SW 1271 (cell line): Measurements from ENCODE around the gene SLC28A3.

ENCODE experiments used
- DNase-seq, 2 experiments: peaks; one replicate each; lab custom pipeline; 2025; lab: John Stamatoyannopoulos, UW

The SLC28A3 gene

DNA sequence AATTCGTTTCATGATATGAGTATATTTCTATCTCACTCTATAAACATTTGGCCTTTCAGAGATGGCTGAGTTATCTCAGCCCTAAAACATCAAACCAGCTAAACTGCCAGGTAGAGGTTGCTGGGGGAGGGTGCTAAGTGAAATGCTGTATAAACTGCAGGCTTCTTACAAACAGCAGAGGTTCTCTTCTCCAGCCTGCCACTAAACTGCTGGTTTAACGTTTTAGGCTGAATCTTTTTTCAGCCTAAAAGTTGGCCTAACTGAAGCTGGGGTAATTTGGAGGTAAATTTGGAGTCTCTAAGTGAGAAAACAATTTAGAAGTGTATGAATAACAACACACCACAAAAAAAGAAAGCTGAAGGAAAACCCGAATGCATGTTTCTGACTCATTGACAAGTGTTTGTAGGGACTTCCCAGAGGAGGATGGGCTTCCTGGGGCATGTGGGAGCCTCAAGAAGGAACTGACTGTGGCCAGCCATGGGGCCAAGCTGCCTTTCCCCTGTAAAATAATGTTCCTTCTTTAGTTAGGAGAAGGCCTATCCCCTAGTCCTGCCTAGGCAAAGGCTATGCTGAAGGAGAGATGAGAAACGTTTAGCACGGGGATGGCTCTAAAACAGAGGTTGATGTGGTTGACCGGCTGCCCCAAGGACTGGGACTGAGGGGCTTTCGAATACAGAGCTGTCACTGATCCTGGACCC, 44.3 kb downstream of the SLC28A3 start:
- no peak for DNase-seq

GRCh38 chr9:84294241-84294950, 46.2 kb downstream of the SLC28A3 start:
- no peak for DNase-seq

DNA sequence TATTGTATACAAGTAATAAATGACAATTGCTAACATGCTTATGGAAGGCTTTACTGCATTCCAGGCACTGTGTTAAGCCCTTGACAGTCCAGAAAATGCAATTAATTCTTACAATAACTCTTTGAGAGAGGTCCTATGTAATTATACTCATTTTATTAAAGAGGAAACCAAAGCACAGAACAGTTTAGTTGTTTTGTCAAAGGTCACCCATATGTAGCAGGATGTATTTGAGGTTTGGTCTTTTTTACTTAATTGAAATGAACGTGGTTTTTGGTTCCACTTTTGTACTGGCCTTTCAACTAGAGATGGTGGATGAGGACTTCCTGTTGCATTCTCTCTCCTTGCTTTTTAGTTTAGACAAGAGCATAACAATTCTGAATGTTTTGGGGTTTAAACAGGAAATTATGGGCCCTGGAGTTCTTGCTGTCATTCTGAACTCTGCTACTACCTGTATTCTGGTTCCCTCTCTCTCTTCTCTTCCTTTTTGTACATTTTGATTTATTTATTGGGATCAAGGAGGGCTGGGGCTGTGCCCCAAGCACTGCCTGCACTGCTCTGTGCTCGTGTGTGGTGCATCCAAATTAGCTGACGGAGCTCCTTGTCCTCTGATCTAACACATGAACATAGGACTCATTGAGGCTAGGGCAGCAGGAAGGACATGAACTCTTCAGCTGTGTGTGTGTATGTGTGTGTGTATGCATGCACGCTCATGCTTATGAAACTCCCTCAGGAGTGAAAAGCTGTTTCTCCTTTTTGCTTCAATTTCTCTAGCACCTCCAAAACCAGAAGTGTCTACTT, 47.4 kb downstream of the SLC28A3 start:
- no peak for DNase-seq

- DNase-seq, result no peak
These were observed 55.2 kb downstream of the SLC28A3 start for GRCh38 chr9:84285381-84285780.

GRCh38 chr9:84283946-84284345, 56.6 kb downstream of the SLC28A3 start:
- DNase-seq, result no peak

DNA sequence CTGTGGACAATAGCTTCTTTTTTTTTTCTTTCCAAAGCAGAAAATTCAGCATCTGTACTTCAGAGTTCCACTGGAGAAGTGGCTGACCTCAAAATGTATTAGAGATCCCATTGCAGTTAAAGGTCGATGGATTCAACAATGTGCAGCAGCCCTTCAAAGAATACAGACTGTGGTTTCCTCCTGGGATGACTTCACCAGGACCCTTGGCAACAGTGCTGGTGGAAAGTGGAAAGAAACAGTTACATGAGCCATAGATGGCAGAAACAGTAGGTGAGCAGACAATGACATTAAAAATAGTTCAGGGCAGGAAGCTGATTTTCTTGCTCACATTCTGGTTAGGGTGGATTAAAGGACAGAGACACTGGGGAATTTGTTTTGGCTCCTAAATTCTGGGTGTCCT, 62.4 kb downstream of the SLC28A3 start:
- no peak for DNase-seq

DNA sequence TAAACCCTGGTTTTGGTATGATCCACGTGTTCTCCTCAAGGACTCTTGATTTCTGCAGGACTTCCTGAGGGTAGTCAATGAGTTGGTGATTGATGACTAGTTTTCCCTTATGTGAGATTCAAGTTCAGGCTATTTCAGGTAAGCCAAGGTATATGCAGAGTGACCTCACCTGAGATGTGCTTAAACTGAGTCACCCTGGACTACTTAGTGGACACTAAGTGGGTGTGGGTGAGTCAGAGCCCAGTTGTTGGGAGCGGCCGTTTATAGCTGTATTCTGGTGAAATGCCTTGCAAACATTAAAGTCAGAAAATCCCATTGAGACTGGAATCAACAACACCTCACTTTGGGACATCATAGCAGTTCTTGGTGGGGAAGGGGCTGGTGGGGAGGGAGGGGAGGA, 62.9 kb downstream of the SLC28A3 start:
- no peak for DNase-seq

- DNase-seq, result no peak
These were observed 63.8 kb downstream of the SLC28A3 start for GRCh38 chr9:84276741-84277140.

GRCh38 chr9:84271921-84272556, 68.5 kb downstream of the SLC28A3 start:
- DNase-seq, result no peak

DNA sequence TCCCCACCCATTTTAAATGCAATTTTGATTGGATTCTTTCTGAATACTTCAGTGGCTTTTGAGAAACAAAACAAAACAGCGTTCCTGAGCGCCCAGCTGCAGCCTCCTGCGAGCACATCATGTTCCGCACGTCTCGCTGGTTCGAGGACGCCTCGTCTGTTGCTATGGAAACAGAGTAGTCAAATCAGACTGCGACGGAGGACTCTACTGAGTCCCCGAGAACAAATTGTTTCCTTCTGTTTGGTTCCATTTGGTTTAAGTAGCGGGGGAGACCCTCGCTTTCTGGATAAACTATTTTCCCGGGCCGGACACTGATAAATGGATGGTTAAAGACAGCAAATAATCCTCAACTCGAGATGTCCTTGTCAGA, 69.0 kb downstream of the SLC28A3 start:
- DNase-seq, result no peak

GRCh38 chr9:84270847-84271530, 69.6 kb downstream of the SLC28A3 start:
- no peak for DNase-seq

- no peak for DNase-seq
These were observed 74.4 kb downstream of the SLC28A3 start for GRCh38 chr9:84266087-84266561.

- DNase-seq, result no peak
These were observed 76.1 kb downstream of the SLC28A3 start for GRCh38 chr9:84264307-84265029.

- peak; percentile 46 to 74 for DNase-seq
These were observed 79.3 kb downstream of the SLC28A3 start for GRCh38 chr9:84261070-84261746.

- DNase-seq, result no peak
These were observed 82.2 kb downstream of the SLC28A3 start for GRCh38 chr9:84258371-84258770.

DNA sequence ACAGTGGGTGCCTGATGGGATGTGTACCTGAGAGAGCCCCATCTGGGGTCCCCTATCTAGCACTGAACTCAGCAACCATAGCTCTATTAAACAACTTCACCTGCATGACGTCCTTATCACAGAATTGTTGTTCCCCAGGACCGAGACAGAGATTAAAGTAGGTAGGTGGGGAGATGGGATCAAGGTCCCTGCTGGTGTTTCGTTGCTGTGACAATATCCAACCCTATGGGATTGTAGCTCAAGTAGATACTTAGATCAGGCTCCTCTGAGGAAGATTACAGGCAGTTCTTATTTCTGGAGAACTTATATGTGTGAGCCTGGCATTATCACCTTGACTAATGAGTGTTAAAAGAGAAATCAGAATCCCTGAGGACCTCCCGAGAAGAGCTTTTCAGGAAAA, 84.9 kb downstream of the SLC28A3 start:
- no peak for DNase-seq

- no peak for DNase-seq
These were observed 85.6 kb downstream of the SLC28A3 start for GRCh38 chr9:84254972-84255371.

GRCh38 chr9:84251921-84252320, 88.6 kb downstream of the SLC28A3 start:
- DNase-seq, result no peak

- DNase-seq, result no peak
These were observed 98.7 kb downstream of the SLC28A3 start for GRCh38 chr9:84241817-84242373.

GRCh38 chr9:84239343-84239742, 101.2 kb downstream of the SLC28A3 start:
- no peak for DNase-seq
